GM12872 (cell line): ENCODE data around the gene MYH15.

Experiments used
- TF ChIP-seq, protein P1 (sequence below): IDR thresholded peaks from 3 replicates; pipeline ENCODE4 v1.5.1; 2011; ENCODE audit warnings: low read depth, mild to moderate bottlenecking, low read length, moderate library complexity; ENCODE audit not compliant: insufficient read depth

The MYH15 gene

DNA sequence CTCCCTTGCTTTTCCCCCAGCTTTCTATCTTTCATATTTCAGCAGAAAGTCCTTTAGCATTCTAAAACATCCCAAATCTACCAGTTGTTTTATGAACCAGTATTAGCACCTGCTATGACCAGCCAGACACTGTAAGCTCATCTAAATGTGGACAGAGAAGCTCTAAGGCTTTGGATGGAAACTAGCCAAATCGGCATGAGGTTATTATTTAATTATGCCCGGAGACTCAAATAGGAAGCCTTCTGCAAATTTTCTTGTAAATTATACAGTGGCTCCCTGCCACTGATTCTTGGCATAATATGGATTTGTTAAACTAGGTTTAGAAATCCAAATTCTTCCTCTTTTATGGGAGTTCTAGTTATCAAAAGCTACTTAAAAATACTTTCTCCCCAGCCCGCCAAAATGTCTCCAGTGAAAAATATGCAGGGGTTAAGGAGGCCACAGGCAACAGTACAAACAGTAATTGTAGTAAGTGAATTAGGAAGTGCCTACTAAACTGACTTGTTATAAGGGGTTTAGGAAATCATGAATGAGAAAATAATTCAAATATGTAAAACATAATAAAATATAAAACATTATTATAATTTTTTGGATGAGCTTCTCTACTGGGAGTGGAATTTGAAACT, 15.4 kb downstream of the MYH15 start:
- TF ChIP-seq, protein P1, sequence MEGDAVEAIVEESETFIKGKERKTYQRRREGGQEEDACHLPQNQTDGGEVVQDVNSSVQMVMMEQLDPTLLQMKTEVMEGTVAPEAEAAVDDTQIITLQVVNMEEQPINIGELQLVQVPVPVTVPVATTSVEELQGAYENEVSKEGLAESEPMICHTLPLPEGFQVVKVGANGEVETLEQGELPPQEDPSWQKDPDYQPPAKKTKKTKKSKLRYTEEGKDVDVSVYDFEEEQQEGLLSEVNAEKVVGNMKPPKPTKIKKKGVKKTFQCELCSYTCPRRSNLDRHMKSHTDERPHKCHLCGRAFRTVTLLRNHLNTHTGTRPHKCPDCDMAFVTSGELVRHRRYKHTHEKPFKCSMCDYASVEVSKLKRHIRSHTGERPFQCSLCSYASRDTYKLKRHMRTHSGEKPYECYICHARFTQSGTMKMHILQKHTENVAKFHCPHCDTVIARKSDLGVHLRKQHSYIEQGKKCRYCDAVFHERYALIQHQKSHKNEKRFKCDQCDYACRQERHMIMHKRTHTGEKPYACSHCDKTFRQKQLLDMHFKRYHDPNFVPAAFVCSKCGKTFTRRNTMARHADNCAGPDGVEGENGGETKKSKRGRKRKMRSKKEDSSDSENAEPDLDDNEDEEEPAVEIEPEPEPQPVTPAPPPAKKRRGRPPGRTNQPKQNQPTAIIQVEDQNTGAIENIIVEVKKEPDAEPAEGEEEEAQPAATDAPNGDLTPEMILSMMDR: no peak

DNA sequence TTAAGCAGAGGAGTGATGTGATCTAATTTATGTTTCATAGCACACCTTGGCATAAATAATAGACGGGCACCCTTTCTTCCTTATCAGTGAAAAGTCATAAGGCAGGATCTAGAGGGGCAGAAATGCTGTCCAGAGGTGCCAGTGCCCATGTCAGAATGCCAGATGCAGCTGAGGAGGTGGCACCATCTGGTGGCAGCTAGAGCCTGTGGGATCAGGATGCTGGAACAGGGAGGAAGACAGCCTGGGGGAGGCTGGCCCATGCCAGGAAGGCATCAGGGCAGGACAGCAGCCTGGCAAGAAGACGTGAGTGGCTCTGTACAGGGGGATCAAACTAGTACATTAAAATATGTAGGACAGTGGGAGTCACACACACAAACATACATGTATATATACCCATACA, 16.5 kb downstream of the MYH15 start:
- TF ChIP-seq, protein P1: peak; percentile 26; the same call in 1 of the 3 replicates

DNA sequence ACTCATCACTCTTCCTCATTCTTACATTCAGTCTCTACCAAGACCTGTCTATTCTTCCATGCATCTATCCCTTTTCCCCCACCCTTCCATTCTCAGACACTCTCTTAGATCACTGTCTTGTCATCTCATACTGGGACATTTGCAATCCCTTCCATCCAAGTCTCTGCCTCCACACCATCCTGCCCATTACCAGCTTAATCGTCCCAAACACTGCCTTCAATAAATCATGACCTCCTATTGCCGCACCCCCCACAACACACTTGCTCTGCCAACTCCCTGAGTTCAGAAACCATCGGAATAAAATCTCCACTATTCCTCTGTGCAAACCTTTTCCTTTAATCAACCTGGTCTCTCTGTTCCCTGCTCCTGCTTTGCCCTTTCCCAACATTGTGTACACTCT, 18.9 kb downstream of the MYH15 start:
- TF ChIP-seq, protein P1: no peak

DNA sequence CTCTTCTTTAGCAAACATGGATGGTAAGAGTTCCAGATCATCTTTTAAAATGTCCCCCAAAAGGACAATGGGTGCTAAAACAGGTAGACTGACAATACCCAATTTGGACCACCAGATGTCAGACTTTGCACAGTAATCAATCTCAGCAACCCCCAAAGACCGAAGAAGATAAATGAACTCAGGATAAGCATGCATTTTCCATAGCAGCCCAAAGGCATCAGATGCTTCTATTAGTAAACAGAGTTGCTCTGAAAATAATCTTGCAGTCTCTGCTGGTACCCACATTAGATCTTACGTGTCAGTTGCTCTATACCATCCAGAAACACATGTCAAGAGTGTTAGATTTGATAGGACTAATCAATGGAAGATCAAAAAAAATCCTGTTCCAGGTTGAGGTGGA, 20.6 kb downstream of the MYH15 start:
- TF ChIP-seq, protein P1: peak; percentile 70

DNA sequence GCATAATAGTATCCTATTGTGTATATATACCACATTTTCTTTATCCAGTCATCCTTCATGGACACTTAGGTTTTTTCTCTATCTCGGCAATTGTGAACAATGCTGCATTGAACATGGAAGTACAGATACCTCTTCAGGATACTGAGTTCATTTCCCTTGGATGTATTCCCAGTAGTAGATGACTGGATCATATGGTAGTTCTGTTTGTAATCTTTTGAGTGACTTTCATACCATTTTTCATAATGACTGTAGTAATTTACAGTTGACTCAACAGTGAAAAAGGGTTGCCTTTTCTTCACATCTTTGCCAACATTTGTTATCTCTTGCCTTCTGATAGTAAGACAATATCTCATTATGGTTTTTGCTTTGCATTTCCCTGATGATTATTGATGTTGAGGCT, 21.8 kb downstream of the MYH15 start:
- TF ChIP-seq, protein P1: no peak

DNA sequence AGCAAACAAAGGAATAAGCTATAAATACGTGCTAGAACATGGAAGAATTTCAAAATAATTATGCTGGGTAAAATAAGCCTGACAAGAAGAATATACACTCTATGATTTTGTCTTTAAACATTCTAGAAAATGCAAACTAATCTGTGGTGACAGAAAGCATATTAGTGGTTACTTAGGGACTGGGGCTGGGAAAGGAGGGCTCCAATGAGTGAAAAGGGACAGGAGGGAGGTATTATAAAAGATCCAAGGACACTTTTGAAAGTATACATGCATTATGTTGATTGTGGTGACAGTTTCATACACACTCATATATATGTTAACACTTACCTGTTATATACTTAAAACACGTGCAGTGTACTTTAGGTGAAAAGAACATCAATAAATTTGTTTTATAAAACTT, 23.0 kb downstream of the MYH15 start:
- TF ChIP-seq, protein P1: no peak

DNA sequence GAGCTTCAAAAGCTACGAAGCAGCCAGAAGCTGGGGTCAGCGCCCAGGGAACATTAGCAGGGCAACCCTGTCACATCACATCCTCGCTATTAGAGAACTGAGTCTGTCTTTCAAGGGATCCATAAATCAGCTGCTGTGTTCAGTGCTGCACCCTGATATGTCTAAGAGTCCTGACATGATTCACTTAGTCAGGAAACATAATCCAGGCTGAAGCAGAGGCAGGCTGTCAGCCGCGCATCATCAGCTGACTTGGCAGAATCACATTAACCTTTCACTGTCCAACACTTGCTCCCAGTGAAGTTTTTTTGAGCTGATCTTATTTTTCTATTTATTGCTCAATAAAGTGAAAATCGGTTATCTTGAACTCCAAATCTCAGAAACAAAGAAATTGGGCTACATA, 23.5 kb downstream of the MYH15 start:
- TF ChIP-seq, protein P1: no peak

DNA sequence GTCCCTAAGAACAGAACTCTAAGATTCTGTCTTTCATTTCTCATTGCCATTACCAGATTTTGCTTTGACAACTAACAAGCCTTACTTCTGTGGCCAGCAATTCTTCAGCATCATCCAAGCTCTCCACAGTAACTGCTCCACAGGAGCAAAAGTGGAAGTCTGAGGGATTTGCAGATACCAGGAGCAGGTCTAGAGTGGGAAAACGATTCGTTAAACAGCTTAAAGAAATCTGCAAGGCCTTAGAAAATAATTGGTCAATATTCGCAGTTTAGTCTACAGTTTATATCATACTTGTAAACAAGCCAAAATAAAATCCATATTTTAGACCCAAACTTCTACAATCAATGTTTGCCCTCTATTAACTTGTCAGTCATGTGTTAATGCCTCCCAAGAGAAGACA, 24.1 kb downstream of the MYH15 start:
- TF ChIP-seq, protein P1: no peak
